Measurements from ENCODE around the gene KNDC1. TPM values are rescaled to one million over a fixed set of nuclear protein-coding genes. Genes with fewer than 3 reads are reported as not detected.

KNDC1 gene
- total and polyA plus RNA-seq, 2 of the 4 experiments (the other 2 are of a cell fraction) = 0.18 to 1.1 TPM

DNA sequence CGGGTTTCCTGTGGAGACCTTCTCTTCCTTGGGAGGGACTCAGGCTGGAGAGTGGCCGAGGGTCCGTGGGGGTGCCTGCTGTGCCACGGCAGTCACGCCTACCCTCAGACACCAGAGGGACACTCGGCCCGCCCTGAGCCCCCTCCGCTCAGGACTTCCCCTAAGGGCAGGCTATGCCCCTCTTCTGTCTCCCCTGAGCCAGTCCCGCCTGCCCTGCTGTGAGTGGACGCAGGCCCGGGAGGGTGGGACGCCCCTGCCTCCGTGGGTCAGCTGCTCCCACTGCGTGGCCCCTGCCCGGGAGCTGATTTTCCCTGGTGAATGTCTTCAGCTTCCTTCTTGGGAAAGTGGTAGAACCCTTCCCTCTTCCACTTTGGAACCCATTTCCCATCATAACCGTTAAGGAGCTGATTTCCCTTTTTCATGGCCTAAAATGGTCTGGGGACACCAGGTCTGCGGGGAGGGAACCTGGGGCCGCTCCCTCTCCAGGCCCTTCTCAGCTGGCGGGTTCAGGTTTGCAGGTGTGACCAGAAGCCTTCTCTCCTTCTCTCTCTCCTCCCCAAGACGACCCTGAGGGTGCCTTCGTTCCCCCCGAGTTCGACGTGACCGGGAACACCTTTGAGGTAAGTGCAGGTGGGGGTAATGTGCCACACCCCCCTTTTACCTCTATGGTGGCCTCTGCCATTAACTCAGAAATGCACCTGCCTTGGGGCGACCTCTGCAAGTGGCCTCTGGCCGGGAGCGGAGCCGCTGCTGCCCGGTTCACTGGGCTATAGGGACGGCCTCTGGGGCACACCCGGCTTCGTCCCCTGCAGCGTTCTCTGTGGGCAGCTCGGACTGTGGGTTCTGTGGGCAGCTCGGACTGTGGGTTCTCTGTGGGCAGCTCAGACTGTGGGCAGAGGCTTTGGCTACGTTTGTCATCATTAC is 7.9 kb downstream of the KNDC1 start (continued):
- TF ChIP-seq FOS (IDR thresholded peaks at IDR 0.05; ENCODE audit: low read depth, low read length) = no peak

GRCh38 chr10:133168617-133169031 is 8.6 kb downstream of the KNDC1 start:
- H3K4me1 ChIP-seq (ENCODE audit: control insufficient read depth, insufficient read depth, low read length) = no peaks in the 10 kb centered on the region
- H3K14ac ChIP-seq (replicated peaks; ENCODE audit: low read depth, low read length) = no peak overlapping the region
- H4K91ac ChIP-seq (ENCODE audit: insufficient read depth, low read depth, low read length) = no peak overlapping the region
- H2BK15ac ChIP-seq (ENCODE audit: low read depth, low read length) = no peak overlapping the region
- no peak overlapping the region for H3K18ac ChIP-seq (ENCODE audit: low read depth, low read length)
- in situ Hi-C loops (cut with MboI; ENCODE audit: low sequenced_read_pairs) (no loop called here), intact Hi-C loops (cut with micrococcal nuclease) (no loop called here), dilution Hi-C loops (cut with HindIII; ENCODE audit: low sequenced_read_pairs, unreplicated experiment) (no loop called here)
- H2AFZ ChIP-seq (replicated peaks; ENCODE audit: low read length, poor library complexity) = no peak overlapping the region
- H2BK5ac ChIP-seq (ENCODE audit: low read depth, low read length, poor library complexity, severe bottlenecking) = no peak overlapping the region
- H3K9me1 ChIP-seq (ENCODE audit: insufficient read depth, low read length) = no peaks in the 10 kb centered on the region; the same call in 1 of the 2 replicates
- no peak overlapping the region for H4K5ac ChIP-seq (ENCODE audit: low read depth, low read length)
- DNase-seq (no peak), ATAC-seq (ENCODE audit: low read depth) (no peak)
- H3K9me3 ChIP-seq (ENCODE audit: control insufficient read depth, insufficient read depth, low read length) = 0 out of 2 replicates have a peak, but pooled peaks cover 2% of the 10 kb centered on the region
- H3K4me3 ChIP-seq (ENCODE audit: insufficient read depth, low read depth, low read length) = no peak overlapping the region
- no peak overlapping the region for H2BK120ac ChIP-seq (ENCODE audit: low read depth, low read length)
- H4K8ac ChIP-seq (ENCODE audit: low read depth in 2 of 2, low read length in 2 of 2) = no peak overlapping the region
- ChIA-PET POLR2A (ENCODE audit: unreplicated experiment) (no interaction called here), CTCF (no interaction called here)
- no peaks in the 10 kb centered on the region for H3K27me3 ChIP-seq (ENCODE audit: control insufficient read depth, insufficient read depth, low read length)
- BruUV-seq (replicated peaks) = no TSS peak
- H3K9ac ChIP-seq (ENCODE audit: low read depth, low read length) = no peak overlapping the region
- no peak overlapping the region for H3K4me2 ChIP-seq (ENCODE audit: low read depth, low read length)
- H3K23ac ChIP-seq (ENCODE audit: low read depth, low read length) = no peak overlapping the region
- no peak overlapping the region for H2AK5ac ChIP-seq (ENCODE audit: low read depth, low read length)
- H3K27ac ChIP-seq (ENCODE audit: insufficient read depth, low read length) = no peak overlapping the region
- H4K20me1 ChIP-seq (ENCODE audit: insufficient read depth, low read length) = no peaks in the 10 kb centered on the region
- H2AK9ac ChIP-seq (replicated peaks; ENCODE audit: low read depth, low read length, poor library complexity) = no peak overlapping the region
- no peaks in the 10 kb centered on the region for H3K79me1 ChIP-seq (ENCODE audit: low read depth in 1 of 2, low read length in 2 of 2)
- peaks cover 2% of the 10 kb centered on the region; the same call in 1 of the 2 replicates for H3K36me3 ChIP-seq (ENCODE audit: control insufficient read depth, insufficient read depth, low read length)
- no peak overlapping the region for H2BK20ac ChIP-seq (ENCODE audit: low read depth, low read length)
- 90% methylated on average over 8 of the region's 14 CpGs; no CpG with 5 or more reads in 1 of the 2 experiments for WGBS, 2 experiments (ENCODE audit: extremely low coverage in 2 of 2, insufficient read length in 1 of 2)
- H3K56ac ChIP-seq (ENCODE audit: extremely low read depth, insufficient read depth, low read length) = no peak overlapping the region
- H3K4ac ChIP-seq (ENCODE audit: low read depth, low read length) = no peak overlapping the region
- TF ChIP-seq CHD1 (IDR thresholded peaks at IDR 0.05; ENCODE audit: low read depth, low read length) = no peak
